Astrocyte (in vitro differentiated cells and primary cell): ENCODE results near the gene PEBP1. TPM values are rescaled to one million over a fixed set of nuclear protein-coding genes. Genes with fewer than 3 reads are reported as not detected.

ENCODE experiments used
- DNase-seq: peaks from one replicate; pipeline ENCODE4 v3.0.0-alpha.2; 2010; ENCODE audit warnings: low read depth
- FAIRE-seq: peaks from 2 replicates; lab custom pipeline; 2011; peaks lifted over from hg19 to GRCh38; lab: Jason Lieb, UNC
- H2AFZ ChIP-seq: 2 replicates; pipeline ENCODE4 v1.6.0; 2012; ENCODE audit warnings: low read depth, low read length, inconsistent platforms
- H3K27ac ChIP-seq: 2 replicates; pipeline ENCODE4 v1.5.1; 2011; ENCODE audit warnings: low read depth, low read length, inconsistent platforms
- H3K27me3 ChIP-seq: 2 replicates; pipeline ENCODE4 v1.6.0; 2011; ENCODE audit warnings: low read length, inconsistent platforms; ENCODE audit not compliant: insufficient read depth
- H3K36me3 ChIP-seq: 2 replicates; pipeline ENCODE4 v1.5.1; 2011; ENCODE audit warnings: low read length, inconsistent platforms; ENCODE audit not compliant: insufficient read depth
- H3K4me1 ChIP-seq: 2 replicates; pipeline ENCODE4 v1.5.1; 2011; ENCODE audit warnings: low read length, inconsistent platforms; ENCODE audit not compliant: insufficient read depth
- H3K4me2 ChIP-seq: 2 replicates; pipeline ENCODE4 v1.6.0; 2012; ENCODE audit warnings: low read length, inconsistent platforms
- H3K4me3 ChIP-seq: 2 replicates; pipeline ENCODE4 v1.5.1; 2011; ENCODE audit warnings: low read depth, mild to moderate bottlenecking, low read length, inconsistent platforms; ENCODE audit not compliant: insufficient read depth
- H3K79me2 ChIP-seq: 2 replicates; pipeline ENCODE4 v1.6.0; 2012; ENCODE audit warnings: mild to moderate bottlenecking, low read length, inconsistent platforms; ENCODE audit not compliant: insufficient read depth
- H3K9ac ChIP-seq: 2 replicates; pipeline ENCODE4 v1.6.0; 2012; ENCODE audit warnings: mild to moderate bottlenecking, low read length, inconsistent platforms
- H3K9me3 ChIP-seq: 2 replicates; pipeline ENCODE4 v1.5.1; 2012; ENCODE audit warnings: low read depth, mild to moderate bottlenecking, low read length, inconsistent platforms; ENCODE audit not compliant: insufficient read depth
- H4K20me1 ChIP-seq: 2 replicates; pipeline ENCODE4 v1.6.0; 2012; ENCODE audit warnings: low read length, inconsistent platforms; ENCODE audit not compliant: insufficient read depth
- H3K27ac Mint-ChIP-seq: one replicate; pipeline ENCODE4 v1.8.0; 2021; ENCODE audit warnings: mild to moderate bottlenecking, mixed read lengths; ENCODE audit not compliant: unreplicated experiment
- H3K27me3 Mint-ChIP-seq: one replicate; pipeline ENCODE4 v1.8.0; 2021; ENCODE audit warnings: low read depth, mixed read lengths; ENCODE audit not compliant: unreplicated experiment
- H3K36me3 Mint-ChIP-seq: one replicate; pipeline ENCODE4 v1.8.0; 2021; ENCODE audit warnings: low read depth, mixed read lengths; ENCODE audit not compliant: unreplicated experiment
- H3K4me1 Mint-ChIP-seq: one replicate; pipeline ENCODE4 v1.8.0; 2021; ENCODE audit warnings: low read depth, mixed read lengths; ENCODE audit not compliant: unreplicated experiment
- H3K4me3 Mint-ChIP-seq: one replicate; pipeline ENCODE4 v1.8.0; 2021; ENCODE audit warnings: mild to moderate bottlenecking, moderate library complexity, mixed read lengths; ENCODE audit not compliant: unreplicated experiment
- H3K9me3 Mint-ChIP-seq: one replicate; pipeline ENCODE4 v1.8.0; 2021; ENCODE audit warnings: mild to moderate bottlenecking, mixed read lengths; ENCODE audit not compliant: unreplicated experiment
- CTCF ChIP-seq: IDR thresholded peaks from 2 replicates; pipeline ENCODE4 v1.5.1; 2011; ENCODE audit warnings: low read depth, mild to moderate bottlenecking, inconsistent platforms, low read length, moderate library complexity; ENCODE audit not compliant: insufficient read depth
- EZH2 ChIP-seq: IDR thresholded peaks from 2 replicates; pipeline ENCODE4 v1.6.1; 2012; ENCODE audit warnings: mild to moderate bottlenecking, low read length, inconsistent platforms; ENCODE audit not compliant: insufficient read depth
- total RNA-seq: library from RNA; stranded (reverse); gene quantifications from 2 replicates; pipeline ENCODE4 v1.2.1, GENCODE V29; 2021

Gene PEBP1
- total RNA-seq, 1 donor from 2014 or later = 160 TPM

GRCh38 chr12:118120579-118121363 lies 15.2 kb upstream of the PEBP1 start:
- no peaks in the 10 kb centered on the region for H3K9me3 ChIP-seq
- peak overlapping the region; percentile 79 for H2AFZ ChIP-seq
- H3K27ac Mint-ChIP-seq = peak overlapping the region; percentile 89
- no peaks in the 10 kb centered on the region for H3K36me3 Mint-ChIP-seq
- H3K27me3 Mint-ChIP-seq = no peaks in the 10 kb centered on the region
- FAIRE-seq = no peak
- peak overlapping the region; percentile 41 for H3K4me2 ChIP-seq
- H3K36me3 ChIP-seq = no peaks in the 10 kb centered on the region
- peak; percentile 28 for DNase-seq
- H3K27me3 ChIP-seq = no peaks in the 10 kb centered on the region
- peak overlapping the region; percentile 76 for H3K9ac ChIP-seq
- TF ChIP-seq CTCF (peak; percentile 39), EZH2 (no peak)
- H3K9me3 Mint-ChIP-seq = no peaks in the 10 kb centered on the region
- H4K20me1 ChIP-seq = no peaks in the 10 kb centered on the region
- peaks cover 9% of the 10 kb centered on the region for H3K4me1 Mint-ChIP-seq
- H3K4me3 Mint-ChIP-seq = no peak overlapping the region
- H3K27ac ChIP-seq = peak overlapping the region; percentile 12
- no peaks in the 10 kb centered on the region for H3K79me2 ChIP-seq
- no peak overlapping the region for H3K4me3 ChIP-seq
- H3K4me1 ChIP-seq = no peaks in the 10 kb centered on the region

- Histone ChIP-seq H4K20me1 (no peaks in the 10 kb centered on the region), H3K4me3 (no peak overlapping the region), H3K79me2 (no peaks in the 10 kb centered on the region), H3K9me3 (no peaks in the 10 kb centered on the region), H3K4me1 (no peaks in the 10 kb centered on the region), H3K36me3 (no peaks in the 10 kb centered on the region), H3K27ac (no peak overlapping the region), H3K4me2 (no peak overlapping the region), H2AFZ (no peak overlapping the region), H3K27me3 (no peaks in the 10 kb centered on the region), H3K9ac (no peak overlapping the region)
- H3K36me3 Mint-ChIP-seq = no peaks in the 10 kb centered on the region
- DNase-seq = no peak
- peaks cover 9% of the 10 kb centered on the region for H3K4me1 Mint-ChIP-seq
- H3K4me3 Mint-ChIP-seq = no peak overlapping the region
- no peaks in the 10 kb centered on the region for H3K9me3 Mint-ChIP-seq
- H3K27me3 Mint-ChIP-seq = no peaks in the 10 kb centered on the region
- no peak for TF ChIP-seq CTCF
- no peak for TF ChIP-seq EZH2
- no peak overlapping the region for H3K27ac Mint-ChIP-seq
- FAIRE-seq = no peak
Measured at GRCh38 chr12:118122264-118122663, 13.7 kb upstream of the PEBP1 start.

- no peak overlapping the region for H3K4me2 ChIP-seq
- Mint-ChIP-seq H3K4me3 (no peak overlapping the region), H3K36me3 (no peaks in the 10 kb centered on the region), H3K27ac (no peak overlapping the region), H3K4me1 (peaks cover 9% of the 10 kb centered on the region), H3K27me3 (no peaks in the 10 kb centered on the region), H3K9me3 (no peaks in the 10 kb centered on the region)
- H3K27me3 ChIP-seq = no peaks in the 10 kb centered on the region
- H2AFZ ChIP-seq = no peak overlapping the region
- no peak overlapping the region for H3K4me3 ChIP-seq
- no peak overlapping the region for H3K9ac ChIP-seq
- FAIRE-seq (no peak), DNase-seq (no peak)
- H3K36me3 ChIP-seq = no peaks in the 10 kb centered on the region
- H4K20me1 ChIP-seq = no peaks in the 10 kb centered on the region
- TF ChIP-seq EZH2 (no peak), CTCF (no peak)
- no peaks in the 10 kb centered on the region for H3K4me1 ChIP-seq
- no peak overlapping the region for H3K27ac ChIP-seq
- H3K79me2 ChIP-seq = no peaks in the 10 kb centered on the region
- no peaks in the 10 kb centered on the region for H3K9me3 ChIP-seq
Measured at GRCh38 chr12:118124333-118124874, 11.5 kb upstream of the PEBP1 start.
